Measurements from ENCODE around the gene STXBP4. TPM values are rescaled to one million over a fixed set of nuclear protein-coding genes. Genes with fewer than 3 reads are reported as not detected.

The STXBP4 gene
- total RNA-seq, 1 donor from 2014 or later = 12.0 TPM

- Histone ChIP-seq H3K4me3 (no peak overlapping the region), H3K27me3 (no peaks in the 10 kb centered on the region), H3K9me3 (no peaks in the 10 kb centered on the region), H3K27ac (no peak overlapping the region), H3K36me3 (no peaks in the 10 kb centered on the region), H3K4me1 (no peaks in the 10 kb centered on the region)
- DNase-seq = no peak
- TF ChIP-seq, protein P1, sequence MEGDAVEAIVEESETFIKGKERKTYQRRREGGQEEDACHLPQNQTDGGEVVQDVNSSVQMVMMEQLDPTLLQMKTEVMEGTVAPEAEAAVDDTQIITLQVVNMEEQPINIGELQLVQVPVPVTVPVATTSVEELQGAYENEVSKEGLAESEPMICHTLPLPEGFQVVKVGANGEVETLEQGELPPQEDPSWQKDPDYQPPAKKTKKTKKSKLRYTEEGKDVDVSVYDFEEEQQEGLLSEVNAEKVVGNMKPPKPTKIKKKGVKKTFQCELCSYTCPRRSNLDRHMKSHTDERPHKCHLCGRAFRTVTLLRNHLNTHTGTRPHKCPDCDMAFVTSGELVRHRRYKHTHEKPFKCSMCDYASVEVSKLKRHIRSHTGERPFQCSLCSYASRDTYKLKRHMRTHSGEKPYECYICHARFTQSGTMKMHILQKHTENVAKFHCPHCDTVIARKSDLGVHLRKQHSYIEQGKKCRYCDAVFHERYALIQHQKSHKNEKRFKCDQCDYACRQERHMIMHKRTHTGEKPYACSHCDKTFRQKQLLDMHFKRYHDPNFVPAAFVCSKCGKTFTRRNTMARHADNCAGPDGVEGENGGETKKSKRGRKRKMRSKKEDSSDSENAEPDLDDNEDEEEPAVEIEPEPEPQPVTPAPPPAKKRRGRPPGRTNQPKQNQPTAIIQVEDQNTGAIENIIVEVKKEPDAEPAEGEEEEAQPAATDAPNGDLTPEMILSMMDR (IDR thresholded peaks at IDR 0.05) = no peak
- no peak for ATAC-seq
- intact Hi-C loops (cut with DNase I) = no loop called here
Observed at GRCh38 chr17:55117164-55117563, 148.6 kb downstream of the STXBP4 start.

- TF ChIP-seq, protein P1 (IDR thresholded peaks at IDR 0.05) = no peak
- no peaks in the 10 kb centered on the region for H3K4me1 ChIP-seq
- no peak overlapping the region for H3K4me3 ChIP-seq
- ATAC-seq = no peak
- H3K36me3 ChIP-seq = no peaks in the 10 kb centered on the region
- no peaks in the 10 kb centered on the region for H3K27me3 ChIP-seq
- no peaks in the 10 kb centered on the region for H3K9me3 ChIP-seq
- intact Hi-C loops (cut with DNase I) = no loop called here
- no peak overlapping the region for H3K27ac ChIP-seq
- DNase-seq = no peak
Observed at GRCh38 chr17:55120651-55121050, 152.1 kb downstream of the STXBP4 start.

DNA sequence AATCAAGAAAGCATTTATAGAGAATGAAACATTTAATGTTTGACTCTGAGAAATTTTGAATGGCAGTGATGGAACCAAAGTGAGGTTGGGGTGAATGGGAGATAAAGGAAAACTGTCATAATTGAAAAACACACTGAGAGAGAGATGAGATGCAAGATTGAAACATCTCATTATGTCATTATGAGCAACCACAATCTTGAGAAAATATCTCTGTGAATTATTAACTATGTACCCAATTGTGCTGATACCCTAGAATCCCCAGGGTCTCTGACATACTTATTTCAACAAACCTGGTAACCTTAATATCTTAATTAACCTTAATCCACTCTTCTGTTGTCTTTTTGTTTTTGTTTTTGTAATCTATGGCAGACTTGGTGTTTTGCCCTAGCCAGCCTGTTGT, 152.7 kb downstream of the STXBP4 start:
- TF ChIP-seq, protein P1 (IDR thresholded peaks at IDR 0.05) = no peak
- no peak overlapping the region for H3K4me3 ChIP-seq
- H3K27ac ChIP-seq = no peak overlapping the region
- intact Hi-C loops (cut with DNase I) = no loop called here
- H3K4me1 ChIP-seq = no peaks in the 10 kb centered on the region
- no peak for DNase-seq
- no peaks in the 10 kb centered on the region for H3K27me3 ChIP-seq
- H3K9me3 ChIP-seq = no peaks in the 10 kb centered on the region
- no peaks in the 10 kb centered on the region for H3K36me3 ChIP-seq
- ATAC-seq = no peak

- no peak overlapping the region for H3K27ac ChIP-seq
- H3K36me3 ChIP-seq = no peaks in the 10 kb centered on the region
- no peaks in the 10 kb centered on the region for H3K9me3 ChIP-seq
- no peaks in the 10 kb centered on the region for H3K4me1 ChIP-seq
- no peak overlapping the region for H3K4me3 ChIP-seq
- no peaks in the 10 kb centered on the region for H3K27me3 ChIP-seq
- intact Hi-C loops (cut with DNase I) = no loop called here
- ATAC-seq (no peak), DNase-seq (no peak)
- TF ChIP-seq, protein P1 (IDR thresholded peaks at IDR 0.05) = no peak
Observed at GRCh38 chr17:55122114-55122513, 153.5 kb downstream of the STXBP4 start.

DNA sequence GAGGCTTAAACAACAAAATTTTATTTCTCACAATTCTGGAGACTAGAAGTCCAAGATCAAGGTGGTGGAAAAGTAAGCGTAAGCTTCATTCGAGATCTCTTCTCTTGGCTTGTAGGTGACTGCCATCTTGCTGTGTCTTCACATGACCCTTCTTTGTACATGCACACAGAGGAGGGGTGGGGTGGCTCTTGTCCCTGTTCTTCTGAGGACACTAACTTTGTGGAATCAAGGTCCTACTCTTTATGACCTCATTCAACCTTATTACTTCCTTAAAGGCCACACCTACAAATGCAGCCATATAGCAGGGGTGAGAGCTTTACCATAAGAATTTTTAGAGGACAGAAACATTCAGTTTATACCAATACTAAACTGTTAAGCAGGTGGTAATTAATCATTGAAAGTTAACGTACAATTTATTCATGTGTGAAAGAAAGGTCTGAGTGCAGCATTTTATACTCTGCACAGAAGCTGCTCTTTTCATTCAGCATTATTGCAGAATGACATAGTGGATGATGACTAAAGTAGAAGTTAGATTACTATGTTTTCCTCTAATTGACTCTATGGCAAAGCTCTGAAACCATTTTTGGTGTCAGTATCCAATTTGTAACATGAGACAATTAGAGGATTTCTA, 156.3 kb downstream of the STXBP4 start:
- intact Hi-C loops (cut with DNase I) = no loop called here
- no peaks in the 10 kb centered on the region for H3K9me3 ChIP-seq
- H3K27ac ChIP-seq = no peak overlapping the region
- no peaks in the 10 kb centered on the region for H3K27me3 ChIP-seq
- TF ChIP-seq, protein P1 (IDR thresholded peaks at IDR 0.05) = no peak
- DNase-seq = no peak
- no peaks in the 10 kb centered on the region for H3K4me1 ChIP-seq
- no peak for ATAC-seq
- no peak overlapping the region for H3K4me3 ChIP-seq
- H3K36me3 ChIP-seq = no peaks in the 10 kb centered on the region

GRCh38 chr17:55133583-55133982, 165.0 kb downstream of the STXBP4 start:
- H3K9me3 ChIP-seq = no peaks in the 10 kb centered on the region
- no peak for DNase-seq
- no peaks in the 10 kb centered on the region for H3K4me1 ChIP-seq
- intact Hi-C loops (cut with DNase I) = no loop called here
- no peak for ATAC-seq
- H3K4me3 ChIP-seq = no peak overlapping the region
- TF ChIP-seq, protein P1 (IDR thresholded peaks at IDR 0.05) = no peak
- H3K27me3 ChIP-seq = no peaks in the 10 kb centered on the region
- H3K27ac ChIP-seq = no peak overlapping the region
- no peaks in the 10 kb centered on the region for H3K36me3 ChIP-seq

All from upper lobe of right lung (tissue), 1 donor.